GM19099 (cell line): ENCODE measurements around the gene KIF4A.

Source experiments
- POLR2A ChIP-seq: IDR thresholded peaks from 3 replicates; pipeline ENCODE4 v1.6.1; 2011; ENCODE audit warnings: low read depth; ENCODE audit not compliant: insufficient read length; ENCODE audit errors: extremely low read depth

KIF4A gene

DNA sequence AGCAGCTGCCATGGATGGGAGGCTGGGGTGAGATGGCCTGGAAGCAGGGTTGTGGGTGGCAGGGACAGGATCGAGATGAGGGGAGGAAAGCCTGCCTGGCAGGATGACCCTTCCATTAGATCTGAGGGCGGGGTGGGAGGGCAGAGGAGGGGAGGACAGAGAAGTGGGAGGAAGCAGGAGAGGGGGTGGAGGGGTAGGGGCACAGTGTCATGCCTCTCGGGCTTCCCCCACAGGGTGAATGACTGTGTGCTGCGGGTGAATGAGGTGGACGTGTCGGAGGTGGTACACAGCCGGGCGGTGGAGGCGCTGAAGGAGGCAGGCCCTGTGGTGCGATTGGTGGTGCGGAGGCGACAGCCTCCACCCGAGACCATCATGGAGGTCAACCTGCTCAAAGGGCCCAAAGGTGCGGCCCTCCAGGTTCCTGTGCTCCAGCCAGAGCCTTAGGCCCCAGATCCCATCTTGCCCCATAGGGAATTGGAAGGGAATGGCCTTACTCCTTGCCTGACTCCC, 159.6 kb downstream of the KIF4A start:
- TF ChIP-seq POLR2A, result no peak

DNA sequence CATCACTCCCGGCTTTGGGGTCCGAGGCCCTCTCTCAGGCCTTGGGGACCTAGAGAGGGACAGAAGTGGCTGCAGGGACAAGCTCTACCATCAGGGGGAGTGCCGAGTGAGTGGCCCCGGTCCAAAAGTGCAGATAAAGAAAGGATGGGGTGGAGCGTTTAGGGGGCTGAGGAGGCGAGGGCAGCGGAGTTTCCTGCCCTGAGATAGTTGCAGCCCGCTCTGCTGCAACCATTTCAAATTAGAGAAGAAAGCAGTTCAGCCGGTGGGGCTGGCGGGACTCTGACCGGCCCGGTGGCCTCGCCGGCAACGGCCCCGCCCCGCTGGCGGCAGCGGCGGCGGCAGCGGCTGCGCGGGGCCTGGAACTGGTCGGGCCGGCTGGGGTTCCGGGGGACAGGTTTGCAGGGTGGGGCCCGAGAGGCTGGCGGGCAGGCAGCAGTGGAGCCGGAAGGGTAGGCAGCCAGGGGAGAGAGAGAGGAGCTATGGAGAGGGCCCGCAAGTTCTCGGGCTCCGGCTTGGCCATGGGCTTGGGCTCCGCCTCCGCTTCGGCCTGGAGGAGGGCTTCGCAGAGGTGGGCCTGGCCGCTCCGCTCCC, 162.3 kb downstream of the KIF4A start:
- no peak for TF ChIP-seq POLR2A

DNA sequence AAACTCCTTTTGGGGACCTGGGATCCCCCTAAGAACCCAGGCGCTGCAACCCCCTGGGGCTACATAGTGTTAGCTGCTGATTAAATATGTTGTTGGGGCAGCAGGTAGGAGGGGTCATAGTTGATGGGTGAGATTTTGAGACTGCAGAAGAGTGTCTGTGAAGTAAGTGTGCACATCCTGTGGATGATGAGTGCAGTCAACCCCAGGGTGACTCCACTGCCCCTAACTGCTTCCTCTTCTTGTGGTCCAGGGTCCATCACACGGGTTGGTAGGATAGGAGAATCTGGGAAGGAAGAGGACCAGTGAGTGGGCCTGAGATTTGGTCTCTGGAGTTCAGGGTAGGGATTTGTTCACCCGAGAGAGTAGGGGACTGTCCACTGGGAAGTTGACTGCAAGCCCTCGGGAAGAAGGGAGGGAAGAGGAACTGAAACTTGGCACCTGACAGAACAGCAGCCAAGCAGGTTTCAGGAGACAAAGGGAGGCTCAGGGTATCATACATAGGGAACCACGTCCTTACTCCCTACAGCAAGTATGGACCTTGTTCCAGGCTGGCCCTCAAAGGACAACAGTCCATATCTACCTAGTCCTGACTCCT, 163.2 kb downstream of the KIF4A start:
- no peak for TF ChIP-seq POLR2A

DNA sequence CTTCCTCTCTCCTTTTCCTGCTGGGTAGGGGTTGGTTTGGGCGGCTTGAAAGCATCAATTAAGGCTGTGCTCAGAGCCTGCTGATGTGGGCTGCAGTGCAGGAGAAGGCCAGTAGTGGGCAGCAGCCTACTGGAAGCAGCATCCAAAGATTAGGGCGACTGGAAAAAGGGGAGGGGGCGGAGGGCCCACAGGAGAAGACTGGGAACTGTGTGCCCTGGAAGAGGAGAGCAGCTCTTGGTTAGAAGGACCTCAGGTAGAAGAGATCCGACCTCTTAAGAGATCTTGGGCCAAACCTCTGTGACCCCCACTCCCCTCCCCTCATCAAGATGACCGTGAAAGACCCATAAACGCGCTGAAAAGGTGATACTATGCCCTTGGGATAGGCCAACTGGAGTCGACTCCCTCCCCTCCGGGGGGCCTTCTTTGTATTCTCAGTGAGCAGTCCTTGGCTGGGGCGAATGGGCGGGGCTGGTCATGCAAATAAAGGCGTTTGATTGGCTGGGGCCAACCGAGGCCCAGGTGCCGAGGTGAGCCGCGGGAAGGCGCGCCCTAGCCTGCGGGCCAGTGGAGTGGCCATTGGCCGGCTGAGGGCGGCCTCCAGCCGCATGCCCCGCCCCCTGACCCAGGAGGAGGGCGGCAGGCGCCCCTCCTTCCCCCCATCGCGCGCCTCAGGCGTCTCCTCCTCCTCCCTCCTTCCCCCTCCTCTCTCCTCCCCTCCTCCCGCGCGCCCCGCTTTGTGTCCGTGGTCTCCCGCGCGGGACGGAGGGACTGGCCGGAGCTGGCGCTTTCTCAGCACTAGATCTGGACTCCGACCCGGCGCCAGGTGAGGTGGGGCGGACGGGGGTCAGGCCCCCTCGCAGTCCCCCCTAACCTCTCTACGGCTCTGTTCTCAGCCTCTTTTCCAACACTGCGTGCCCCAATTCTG, 164.8 kb downstream of the KIF4A start:
- TF ChIP-seq POLR2A, result peak; percentile 43

GRCh38 chrX:70455366-70456202, 165.7 kb downstream of the KIF4A start:
- no peak for TF ChIP-seq POLR2A

GRCh38 chrX:70456256-70456655, 166.4 kb downstream of the KIF4A start:
- no peak for TF ChIP-seq POLR2A

DNA sequence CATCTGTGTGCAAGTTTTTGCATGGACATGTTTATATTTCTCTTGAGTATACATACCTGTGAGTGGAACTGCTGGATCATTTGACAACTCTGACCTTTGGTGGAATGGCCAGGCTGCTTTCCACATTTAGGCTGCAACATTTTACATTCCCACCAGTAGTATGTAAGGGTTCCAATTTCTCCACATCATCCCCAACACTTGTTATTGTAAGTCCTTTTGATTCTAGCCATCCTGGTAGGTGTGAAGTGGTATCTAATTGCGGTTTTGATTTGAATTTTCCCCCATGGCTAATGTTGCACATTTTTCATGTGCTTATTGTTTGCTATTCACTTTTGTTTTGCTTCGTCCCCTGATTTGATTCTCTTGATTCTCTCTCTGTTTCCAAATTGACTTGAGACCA, 171.1 kb downstream of the KIF4A start:
- no peak for TF ChIP-seq POLR2A

- no peak for TF ChIP-seq POLR2A
These were observed 174.1 kb downstream of the KIF4A start for GRCh38 chrX:70464051-70464450.

GRCh38 chrX:70466968-70467367, 177.1 kb downstream of the KIF4A start:
- no peak for TF ChIP-seq POLR2A

DNA sequence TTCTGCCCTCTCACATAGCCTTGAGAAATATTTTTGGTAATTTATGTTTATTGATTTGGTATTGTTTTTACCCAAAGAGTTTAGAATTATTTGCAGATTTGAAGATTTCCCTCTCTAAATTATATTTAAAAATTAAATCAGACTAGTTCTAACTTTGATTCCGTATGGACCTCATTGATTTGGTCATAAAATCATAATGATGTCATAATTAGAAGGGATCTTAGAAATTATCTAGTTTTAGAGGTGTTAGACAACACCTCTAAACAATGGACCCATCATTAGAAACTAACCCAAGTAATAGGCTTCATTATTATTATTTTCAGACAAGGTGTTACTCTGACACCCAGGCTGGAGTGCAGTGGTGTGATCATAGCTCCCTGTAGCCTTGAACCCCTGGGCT, 178.8 kb downstream of the KIF4A start:
- no peak for TF ChIP-seq POLR2A
